HepG2 (cell line): ENCODE data around the gene DHX58. TPM values are rescaled to one million over a fixed set of nuclear protein-coding genes. Genes with fewer than 3 reads are reported as not detected.
"Not testable (repeated sequence)": the region's sequence is repeated elsewhere in the genome, so short reads cannot be mapped to it uniquely, and the experiment has no call there.

Experiments used
- ATAC-seq: fragments of 200-7000 bp; cut with Tn5 transposase; 3 replicates; pipeline ENCODE4 v1.9.1; 2020; ENCODE audit warnings: mild to moderate bottlenecking, moderate library complexity
- BruUV-seq: library from RNA; stranded (reverse); fragments of 400-500 nt; replicated peaks from 2 replicates; lab custom pipeline; 2021; lab: Mats Ljungman, UMichigan
- CTCF ChIA-PET: fragments of 300-600 bp; formaldehyde crosslinking; extraction: SDS; loops from one replicate; lab custom pipeline; 2021; ENCODE audit warnings: low total read pairs, inconsistent platforms, low intra/inter-chr PET ratio; lab: Yijun Ruan, JAX
- POLR2A ChIA-PET: fragments of 350-600 bp; sonication (Branson Sonifier 250); formaldehyde crosslinking; loops from one replicate; lab custom pipeline; 2020; ENCODE audit warnings: antibody characterized with exemption, inconsistent platforms; lab: Yijun Ruan, JAX
- DNase-seq: peaks from one replicate; pipeline ENCODE4 v3.0.0-alpha.2; 2015; ENCODE audit warnings: low spot score
- FAIRE-seq: peaks from 3 replicates; lab custom pipeline; 2011; peaks lifted over from hg19 to GRCh38; lab: Jason Lieb, UNC
- H2AFZ ChIP-seq: one replicate; pipeline ENCODE4 v1.6.1; 2011; ENCODE audit warnings: low read length, inconsistent platforms
- H3K27ac ChIP-seq: fragments of 300-600 bp; 3 replicates; pipeline ENCODE4 v1.8.0; 2011; ENCODE audit warnings: mixed run types, mild to moderate bottlenecking, mixed read lengths, low read length, inconsistent platforms; ENCODE audit not compliant: insufficient read depth; ENCODE audit errors: extremely low read length
- H3K27me3 ChIP-seq, 2 experiments: fragments of 200-600 bp in 1 of 2; 2 replicates in 1 of 2; 3 replicates in 1 of 2; pipeline versions ENCODE4 v1.6.0 to v1.8.0; 2011; ENCODE audit warnings: low read length in 2 of 2, mild to moderate bottlenecking in 2 of 2, moderate library complexity in 2 of 2, inconsistent platforms in 1 of 2; ENCODE audit not compliant: insufficient read depth in 2 of 2, control insufficient read depth in 1 of 2
- H3K36me3 ChIP-seq, 2 experiments: fragments of 200-600 bp in 1 of 2; replicated peaks in 1 of 2; 2 replicates in 1 of 2; 3 replicates in 1 of 2; pipeline versions ENCODE4 v1.5.1 to v1.8.0; 2011; ENCODE audit warnings: low read length in 2 of 2, inconsistent platforms in 1 of 2; ENCODE audit not compliant: insufficient read depth in 2 of 2, control insufficient read depth in 1 of 2
- H3K4me1 ChIP-seq: 2 replicates; pipeline ENCODE4 v1.5.1; 2012; ENCODE audit warnings: low read length, inconsistent platforms; ENCODE audit not compliant: insufficient read depth
- H3K4me2 ChIP-seq: 2 replicates; pipeline ENCODE4 v1.6.0; 2011; ENCODE audit warnings: low read depth, low read length, inconsistent platforms
- H3K4me3 ChIP-seq, 3 experiments: fragments of 200-600 bp in 1 of 3; sonication (generic), shearing (Covaris generic) in 1 of 3; replicated peaks in 1 of 3; 2 replicates each; pipeline ENCODE4 v1.5.1; 2011 to 2016; ENCODE audit warnings: low read length in 3 of 3, inconsistent platforms in 2 of 3, low read depth in 2 of 3, mild to moderate bottlenecking in 2 of 3, control low read depth in 1 of 3, mixed read lengths in 1 of 3; ENCODE audit not compliant: insufficient read depth in 1 of 3
- H3K79me2 ChIP-seq: one replicate; pipeline ENCODE4 v1.6.1; 2011; ENCODE audit warnings: low read length, inconsistent platforms; ENCODE audit not compliant: insufficient read depth
- H3K9ac ChIP-seq: 2 replicates; pipeline ENCODE4 v1.6.0; 2011; ENCODE audit warnings: mild to moderate bottlenecking, low read depth, low read length, inconsistent platforms; ENCODE audit not compliant: insufficient read depth
- H3K9me3 ChIP-seq: 2 replicates; pipeline ENCODE4 v1.5.1; 2012; ENCODE audit warnings: mild to moderate bottlenecking, low read length
- H4K20me1 ChIP-seq: 2 replicates; pipeline ENCODE4 v1.6.0; 2011; ENCODE audit warnings: inconsistent platforms, mild to moderate bottlenecking, low read length, moderate library complexity; ENCODE audit not compliant: insufficient read depth
- CEBPB ChIP-seq: IDR thresholded peaks from 2 replicates; pipeline ENCODE4 v1.6.1; 2011; ENCODE audit warnings: low read depth, low read length, improper control_type of control experiment, borderline replicate concordance
- CEBPG ChIP-seq: IDR thresholded peaks from 2 replicates; pipeline ENCODE4 v1.6.1; 2016
- ZNF121 ChIP-seq: sonication (generic); formaldehyde crosslinking; IDR thresholded peaks from 2 replicates; pipeline ENCODE4 v1.5.0; 2020; ENCODE audit warnings: mild to moderate bottlenecking, missing genetic modification reagents
- WGBS: methylation state at CpG from one replicate; pipeline ENCODE4 v1.1.6; 2017; ENCODE audit warnings: low lambda C conversion rate; 5-methylcytosine and 5-hydroxymethylcytosine counted together
- in situ Hi-C: cut with HindIII; loops from 2 replicates; pipeline ENCODE4 v1.10.0; 2017; ENCODE audit warnings: low pct_unique_long_range_greater_than_20kb; ENCODE audit not compliant: extremely low pct_ligation_motif_present
- intact Hi-C: fragments of 100-400 bp; cut with micrococcal nuclease; formaldehyde crosslinking; loops from one replicate; pipeline ENCODE4 v1.10.0; 2022; ENCODE audit not compliant: unreplicated experiment
- polyA plus RNA-seq, 8 experiments: library from polyadenylated mRNA; depleted of rRNA in 3 of 8; stranded (reverse) in 7 of 8; unstranded in 1 of 8; fragments of >200 nt; fragmentation: Illumina TruSeq in 4 of 8; extraction: Trizol in 4 of 8; gene quantifications; 2 replicates each; pipeline versions ENCODE4 v1.2.1 to v1.2.3, GENCODE V29; 2011 to 2016; ENCODE audit warnings: low read depth in 4 of 8, missing spikeins in 1 of 8, mixed read lengths in 1 of 8; ENCODE audit not compliant: insufficient read depth in 1 of 8
- total RNA-seq, 5 experiments: library from RNA; depleted of rRNA; stranded (reverse); fragments of >200 nt; fragmentation: Illumina TruSeq; extraction: Trizol; gene quantifications; 2 replicates each; pipeline ENCODE4 v1.2.3, GENCODE V29; 2016; ENCODE audit warnings: low read depth in 1 of 5
- TF ChIP-seq, protein P1 (sequence below): sonication (generic); formaldehyde crosslinking; IDR thresholded peaks from 2 replicates; pipeline ENCODE4 v1.4.0; 2020; ENCODE audit warnings: missing genetic modification reagents
- TF ChIP-seq, protein P2 (sequence below): sonication (generic); formaldehyde crosslinking; IDR thresholded peaks from 2 replicates; pipeline ENCODE4 v1.5.1; 2020; ENCODE audit warnings: mild to moderate bottlenecking, missing genetic modification reagents, moderate library complexity
- TF ChIP-seq, protein P3 (sequence below): sonication (generic); formaldehyde crosslinking; IDR thresholded peaks from 2 replicates; pipeline ENCODE4 v1.4.0; 2020; ENCODE audit warnings: missing genetic modification reagents

DHX58 gene
- total and polyA plus RNA-seq, 2 of the 13 experiments (the other 11 are each of a cell fraction or from before 2014, with no cell fraction given), result 6.7 to 7.8 TPM

GRCh38 chr17:42140690-42141089 lies 28.2 kb upstream of the DHX58 start:
- H3K27me3 ChIP-seq, H3K9ac ChIP-seq, H3K27ac ChIP-seq, H3K9me3 ChIP-seq, H2AFZ ChIP-seq, BruUV-seq, CTCF ChIA-PET, H4K20me1 ChIP-seq, FAIRE-seq, H3K4me2 ChIP-seq, in situ Hi-C loops, POLR2A ChIA-PET, DNase-seq, ATAC-seq, H3K4me3 ChIP-seq, intact Hi-C loops: not testable (repeated sequence)
- TF ChIP-seq ZNF121 (CRISPR knock-in tag) (peak; percentile 81), CEBPB (peak; percentile 54; the same call in 1 of the 2 replicates), CEBPG (peak; percentile 57; the same call in 1 of the 2 replicates)
- TF ChIP-seq, protein P1, sequence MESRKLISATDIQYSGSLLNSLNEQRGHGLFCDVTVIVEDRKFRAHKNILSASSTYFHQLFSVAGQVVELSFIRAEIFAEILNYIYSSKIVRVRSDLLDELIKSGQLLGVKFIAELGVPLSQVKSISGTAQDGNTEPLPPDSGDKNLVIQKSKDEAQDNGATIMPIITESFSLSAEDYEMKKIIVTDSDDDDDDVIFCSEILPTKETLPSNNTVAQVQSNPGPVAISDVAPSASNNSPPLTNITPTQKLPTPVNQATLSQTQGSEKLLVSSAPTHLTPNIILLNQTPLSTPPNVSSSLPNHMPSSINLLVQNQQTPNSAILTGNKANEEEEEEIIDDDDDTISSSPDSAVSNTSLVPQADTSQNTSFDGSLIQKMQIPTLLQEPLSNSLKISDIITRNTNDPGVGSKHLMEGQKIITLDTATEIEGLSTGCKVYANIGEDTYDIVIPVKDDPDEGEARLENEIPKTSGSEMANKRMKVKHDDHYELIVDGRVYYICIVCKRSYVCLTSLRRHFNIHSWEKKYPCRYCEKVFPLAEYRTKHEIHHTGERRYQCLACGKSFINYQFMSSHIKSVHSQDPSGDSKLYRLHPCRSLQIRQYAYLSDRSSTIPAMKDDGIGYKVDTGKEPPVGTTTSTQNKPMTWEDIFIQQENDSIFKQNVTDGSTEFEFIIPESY (CRISPR knock-in tag), result peak; percentile 93
- Histone ChIP-seq H3K36me3 (peaks cover 15 to 38% of the 10 kb centered on the region in 2 experiments), H3K79me2 (peaks cover 66% of the 10 kb centered on the region), H3K4me1 (peaks cover 35% of the 10 kb centered on the region)
- 94% methylated on average over 7 of the region's 7 CpGs for WGBS

GRCh38 chr17:42138749-42139492 lies 26.4 kb upstream of the DHX58 start:
- FAIRE-seq (no peak), ATAC-seq (no peak), DNase-seq (no peak)
- Histone ChIP-seq H4K20me1 (peaks cover 4% of the 10 kb centered on the region), H3K9me3 (no peaks in the 10 kb centered on the region), H3K27ac (no peak overlapping the region), H3K79me2 (peaks cover 77% of the 10 kb centered on the region), H3K27me3 (no peaks in the 10 kb centered on the region), H3K4me1 (peaks cover 50% of the 10 kb centered on the region), H3K4me3 (no peak overlapping the region), H3K4me2 (no peak overlapping the region), H3K9ac (no peak overlapping the region), H2AFZ (no peak overlapping the region), H3K36me3 (peaks cover 15 to 40% of the 10 kb centered on the region in 2 experiments; a peak in 4 of 5 replicates)
- 90% methylated on average over 6 of the region's 7 CpGs for WGBS
- TF ChIP-seq, protein P2, sequence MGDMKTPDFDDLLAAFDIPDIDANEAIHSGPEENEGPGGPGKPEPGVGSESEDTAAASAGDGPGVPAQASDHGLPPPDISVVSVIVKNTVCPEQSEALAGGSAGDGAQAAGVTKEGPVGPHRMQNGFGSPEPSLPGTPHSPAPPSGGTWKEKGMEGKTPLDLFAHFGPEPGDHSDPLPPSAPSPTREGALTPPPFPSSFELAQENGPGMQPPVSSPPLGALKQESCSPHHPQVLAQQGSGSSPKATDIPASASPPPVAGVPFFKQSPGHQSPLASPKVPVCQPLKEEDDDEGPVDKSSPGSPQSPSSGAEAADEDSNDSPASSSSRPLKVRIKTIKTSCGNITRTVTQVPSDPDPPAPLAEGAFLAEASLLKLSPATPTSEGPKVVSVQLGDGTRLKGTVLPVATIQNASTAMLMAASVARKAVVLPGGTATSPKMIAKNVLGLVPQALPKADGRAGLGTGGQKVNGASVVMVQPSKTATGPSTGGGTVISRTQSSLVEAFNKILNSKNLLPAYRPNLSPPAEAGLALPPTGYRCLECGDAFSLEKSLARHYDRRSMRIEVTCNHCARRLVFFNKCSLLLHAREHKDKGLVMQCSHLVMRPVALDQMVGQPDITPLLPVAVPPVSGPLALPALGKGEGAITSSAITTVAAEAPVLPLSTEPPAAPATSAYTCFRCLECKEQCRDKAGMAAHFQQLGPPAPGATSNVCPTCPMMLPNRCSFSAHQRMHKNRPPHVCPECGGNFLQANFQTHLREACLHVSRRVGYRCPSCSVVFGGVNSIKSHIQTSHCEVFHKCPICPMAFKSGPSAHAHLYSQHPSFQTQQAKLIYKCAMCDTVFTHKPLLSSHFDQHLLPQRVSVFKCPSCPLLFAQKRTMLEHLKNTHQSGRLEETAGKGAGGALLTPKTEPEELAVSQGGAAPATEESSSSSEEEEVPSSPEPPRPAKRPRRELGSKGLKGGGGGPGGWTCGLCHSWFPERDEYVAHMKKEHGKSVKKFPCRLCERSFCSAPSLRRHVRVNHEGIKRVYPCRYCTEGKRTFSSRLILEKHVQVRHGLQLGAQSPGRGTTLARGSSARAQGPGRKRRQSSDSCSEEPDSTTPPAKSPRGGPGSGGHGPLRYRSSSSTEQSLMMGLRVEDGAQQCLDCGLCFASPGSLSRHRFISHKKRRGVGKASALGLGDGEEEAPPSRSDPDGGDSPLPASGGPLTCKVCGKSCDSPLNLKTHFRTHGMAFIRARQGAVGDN (CRISPR knock-in tag), result 0 out of 2 replicates have a peak, but pooled peaks have one; percentile 12
- TF ChIP-seq, protein P3, sequence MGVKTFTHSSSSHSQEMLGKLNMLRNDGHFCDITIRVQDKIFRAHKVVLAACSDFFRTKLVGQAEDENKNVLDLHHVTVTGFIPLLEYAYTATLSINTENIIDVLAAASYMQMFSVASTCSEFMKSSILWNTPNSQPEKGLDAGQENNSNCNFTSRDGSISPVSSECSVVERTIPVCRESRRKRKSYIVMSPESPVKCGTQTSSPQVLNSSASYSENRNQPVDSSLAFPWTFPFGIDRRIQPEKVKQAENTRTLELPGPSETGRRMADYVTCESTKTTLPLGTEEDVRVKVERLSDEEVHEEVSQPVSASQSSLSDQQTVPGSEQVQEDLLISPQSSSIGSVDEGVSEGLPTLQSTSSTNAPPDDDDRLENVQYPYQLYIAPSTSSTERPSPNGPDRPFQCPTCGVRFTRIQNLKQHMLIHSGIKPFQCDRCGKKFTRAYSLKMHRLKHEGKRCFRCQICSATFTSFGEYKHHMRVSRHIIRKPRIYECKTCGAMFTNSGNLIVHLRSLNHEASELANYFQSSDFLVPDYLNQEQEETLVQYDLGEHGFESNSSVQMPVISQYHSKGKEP, result no peak
- in situ Hi-C loops, result no loop called here
- POLR2A ChIA-PET, result interaction anchor here (2.4 kb wide), 1 partner anchor 15 kb away, joined by 8 read pairs; no protein-coding TSS in a partner anchor
- BruUV-seq, result no TSS peak
- intact Hi-C loops, result no loop called here
- CTCF ChIA-PET, result no interaction called here
